ENCODE data around the gene LUC7L.

LUC7L gene

DNA sequence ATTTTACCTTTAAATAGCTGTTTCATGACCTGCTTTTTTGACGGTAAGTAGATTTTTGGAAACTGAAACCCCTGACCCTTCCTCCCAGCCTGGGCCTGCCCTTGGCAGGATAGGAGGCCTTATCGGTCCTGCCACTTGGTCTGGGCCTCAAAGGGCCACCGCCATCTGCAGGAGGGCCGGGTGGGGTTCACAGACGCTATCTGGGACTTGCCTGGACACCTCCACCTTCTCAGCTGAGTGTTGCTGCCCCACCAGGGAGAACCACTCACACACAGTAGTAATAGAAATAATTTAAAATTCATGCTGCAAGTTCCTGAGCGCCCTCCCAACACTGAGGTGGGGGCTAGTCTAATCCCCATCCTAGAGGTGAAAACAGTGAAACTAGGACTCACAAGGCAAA is 86.2 kb downstream of the LUC7L start:
- no peak overlapping the region for H3K27ac ChIP-seq
- H3K4me1 ChIP-seq (ENCODE audit: control insufficient read depth in 1 of 2, insufficient read depth in 1 of 2, low read depth in 1 of 2, low read length in 1 of 2): peaks cover 0 to under 1% of the 10 kb centered on the region in 2 experiments
- no peak for TF ChIP-seq CTCF (IDR thresholded peaks at IDR 0.05)
- peaks cover 41% of the 10 kb centered on the region for H3K27me3 ChIP-seq
- no peaks in the 10 kb centered on the region for H3K36me3 ChIP-seq
- no peak overlapping the region for H3K4me3 ChIP-seq (ENCODE audit: low read depth in 1 of 2, low read length in 1 of 2)
- no peaks in the 10 kb centered on the region for H3K9me3 ChIP-seq

DNA sequence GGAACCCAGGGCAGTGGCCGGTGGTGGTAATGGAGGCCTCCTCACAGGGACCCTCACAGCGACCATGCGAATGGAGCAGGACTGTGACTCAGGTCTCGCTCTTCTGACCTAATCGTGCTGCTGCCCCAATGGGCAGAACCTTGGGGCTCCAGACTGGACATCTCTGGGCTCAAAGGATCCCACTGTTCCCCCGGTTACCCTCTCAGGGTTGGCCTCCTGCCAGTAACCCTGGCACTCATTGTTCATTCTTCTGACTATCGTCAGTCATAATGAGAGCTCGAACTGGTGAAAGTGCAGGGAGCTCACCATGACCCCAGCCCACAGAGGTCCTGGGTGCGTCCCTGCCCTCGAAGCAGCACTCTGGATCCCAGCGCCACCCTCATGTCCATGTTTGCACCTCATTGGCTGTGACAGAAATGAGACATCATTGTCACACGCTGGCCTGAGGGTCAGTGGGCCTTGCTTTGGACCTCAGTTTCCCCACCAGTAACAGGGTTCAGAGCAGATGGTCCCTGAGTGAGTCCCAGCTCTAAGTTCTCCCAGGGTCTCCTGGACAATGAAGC is 86.8 kb downstream of the LUC7L start:
- no peak for TF ChIP-seq CTCF (IDR thresholded peaks at IDR 0.05)
- H3K36me3 ChIP-seq: no peaks in the 10 kb centered on the region
- H3K27ac ChIP-seq: no peak overlapping the region
- peaks cover 38% of the 10 kb centered on the region for H3K27me3 ChIP-seq
- no peaks in the 10 kb centered on the region for H3K9me3 ChIP-seq
- peaks cover 4 to 5% of the 10 kb centered on the region in 2 experiments for H3K4me1 ChIP-seq (ENCODE audit: control insufficient read depth in 1 of 2, insufficient read depth in 1 of 2, low read depth in 1 of 2, low read length in 1 of 2)
- H3K4me3 ChIP-seq (ENCODE audit: low read depth in 1 of 2, low read length in 1 of 2): no peak overlapping the region

DNA sequence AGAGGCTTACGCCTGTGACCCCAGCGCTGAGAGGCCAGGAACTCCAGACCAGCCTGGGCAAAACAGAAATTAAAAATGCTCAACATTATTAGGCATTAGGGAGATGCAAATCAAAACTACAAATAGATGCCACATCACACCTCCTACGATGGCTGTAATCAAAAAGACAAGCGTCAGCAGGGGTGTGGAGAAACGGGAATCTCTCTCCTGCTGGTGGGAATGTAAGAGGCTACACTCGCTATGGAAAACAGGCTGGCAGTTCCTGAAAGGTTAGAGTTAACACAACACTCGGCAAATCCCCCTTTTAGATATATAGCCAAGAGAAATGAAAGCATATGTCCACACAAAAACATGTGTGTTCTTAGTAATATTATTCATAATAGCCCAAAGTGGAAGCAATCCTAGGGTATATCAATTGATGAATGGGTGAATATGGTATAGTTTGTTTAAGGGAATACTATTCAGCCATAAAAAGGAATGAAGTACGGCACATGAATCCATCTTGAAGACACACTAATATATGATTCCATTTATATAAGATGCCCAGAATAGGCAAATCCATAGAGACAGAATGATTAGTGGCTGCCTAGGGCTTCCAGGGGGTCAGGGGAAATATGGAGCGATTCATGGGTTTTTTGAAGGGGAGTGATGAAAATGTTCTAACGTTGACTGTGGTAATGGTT is 88.9 kb downstream of the LUC7L start:
- H3K4me3 ChIP-seq (ENCODE audit: low read depth in 1 of 2, low read length in 1 of 2): no peak overlapping the region
- TF ChIP-seq CTCF (IDR thresholded peaks at IDR 0.05): no peak
- no peaks in the 10 kb centered on the region for H3K36me3 ChIP-seq
- H3K27ac ChIP-seq: no peak overlapping the region
- no peaks in the 10 kb centered on the region for H3K9me3 ChIP-seq
- H3K27me3 ChIP-seq: peaks cover 21% of the 10 kb centered on the region
- peaks cover 4 to 5% of the 10 kb centered on the region in 2 experiments for H3K4me1 ChIP-seq (ENCODE audit: control insufficient read depth in 1 of 2, insufficient read depth in 1 of 2, low read depth in 1 of 2, low read length in 1 of 2)

All from neutrophil (primary cell).